Measurements from ENCODE around the gene TGM2. TPM values are rescaled to one million over a fixed set of nuclear protein-coding genes. Genes with fewer than 3 reads are reported as not detected.

The TGM2 gene
- polyA plus RNA-seq, 1 donor from 2014 or later = not detected

DNA sequence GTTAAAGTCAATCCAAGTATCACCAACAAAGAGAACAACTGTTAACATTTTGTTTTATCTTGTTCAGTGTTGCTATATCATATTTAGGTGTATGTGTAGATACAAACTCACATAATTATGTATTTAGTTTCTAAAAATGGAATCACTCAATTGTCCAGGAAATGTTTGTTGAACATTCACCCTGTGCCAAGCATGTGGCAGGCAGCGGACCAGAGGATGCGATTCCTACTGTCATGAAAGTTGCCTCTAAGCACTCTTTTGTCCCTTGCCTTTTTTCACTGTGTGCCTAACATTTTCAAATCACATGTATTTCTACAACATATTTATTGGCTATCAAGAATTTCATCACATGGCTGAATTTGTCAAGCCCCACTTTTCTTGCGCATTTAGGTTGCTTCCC lies 16.9 kb upstream of the TGM2 start:
- Histone ChIP-seq H3K9ac (ENCODE audit: low read length) (no peak overlapping the region), H2AFZ (ENCODE audit: low read depth, low read length) (no peak overlapping the region), H3K79me2 (replicated peaks; ENCODE audit: insufficient read depth, low read length) (no peaks in the 10 kb centered on the region), H4K20me1 (ENCODE audit: insufficient read depth) (no peaks in the 10 kb centered on the region), H3K4me2 (ENCODE audit: low read length) (no peak overlapping the region), H3K36me3 (ENCODE audit: insufficient read depth, low read length) (no peaks in the 10 kb centered on the region), H3F3A (ENCODE audit: insufficient read depth, low read length, poor library complexity, severe bottlenecking) (no peaks in the 10 kb centered on the region), H3K27ac (ENCODE audit: low read length) (no peak overlapping the region), H3K9me2 (ENCODE audit: insufficient read depth, low read length) (no peaks in the 10 kb centered on the region), H3K27me3 (ENCODE audit: insufficient read depth, low read depth, low read length) (no peaks in the 10 kb centered on the region), H3K4me3 (ENCODE audit: low read length) (no peak overlapping the region), H3K9me3 (ENCODE audit: low read length) (no peaks in the 10 kb centered on the region)
- TF ChIP-seq, protein P1, sequence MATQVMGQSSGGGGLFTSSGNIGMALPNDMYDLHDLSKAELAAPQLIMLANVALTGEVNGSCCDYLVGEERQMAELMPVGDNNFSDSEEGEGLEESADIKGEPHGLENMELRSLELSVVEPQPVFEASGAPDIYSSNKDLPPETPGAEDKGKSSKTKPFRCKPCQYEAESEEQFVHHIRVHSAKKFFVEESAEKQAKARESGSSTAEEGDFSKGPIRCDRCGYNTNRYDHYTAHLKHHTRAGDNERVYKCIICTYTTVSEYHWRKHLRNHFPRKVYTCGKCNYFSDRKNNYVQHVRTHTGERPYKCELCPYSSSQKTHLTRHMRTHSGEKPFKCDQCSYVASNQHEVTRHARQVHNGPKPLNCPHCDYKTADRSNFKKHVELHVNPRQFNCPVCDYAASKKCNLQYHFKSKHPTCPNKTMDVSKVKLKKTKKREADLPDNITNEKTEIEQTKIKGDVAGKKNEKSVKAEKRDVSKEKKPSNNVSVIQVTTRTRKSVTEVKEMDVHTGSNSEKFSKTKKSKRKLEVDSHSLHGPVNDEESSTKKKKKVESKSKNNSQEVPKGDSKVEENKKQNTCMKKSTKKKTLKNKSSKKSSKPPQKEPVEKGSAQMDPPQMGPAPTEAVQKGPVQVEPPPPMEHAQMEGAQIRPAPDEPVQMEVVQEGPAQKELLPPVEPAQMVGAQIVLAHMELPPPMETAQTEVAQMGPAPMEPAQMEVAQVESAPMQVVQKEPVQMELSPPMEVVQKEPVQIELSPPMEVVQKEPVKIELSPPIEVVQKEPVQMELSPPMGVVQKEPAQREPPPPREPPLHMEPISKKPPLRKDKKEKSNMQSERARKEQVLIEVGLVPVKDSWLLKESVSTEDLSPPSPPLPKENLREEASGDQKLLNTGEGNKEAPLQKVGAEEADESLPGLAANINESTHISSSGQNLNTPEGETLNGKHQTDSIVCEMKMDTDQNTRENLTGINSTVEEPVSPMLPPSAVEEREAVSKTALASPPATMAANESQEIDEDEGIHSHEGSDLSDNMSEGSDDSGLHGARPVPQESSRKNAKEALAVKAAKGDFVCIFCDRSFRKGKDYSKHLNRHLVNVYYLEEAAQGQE (IDR thresholded peaks at IDR 0.05; ENCODE audit: borderline replicate concordance) = no peak
- no peak for TF ChIP-seq MXI1 (conservative IDR thresholded peaks at IDR 0.05; ENCODE audit: poor library complexity, severe bottlenecking)
- TF ChIP-seq POLR2AphosphoS5 (IDR thresholded peaks at IDR 0.05) = no peak
- TF ChIP-seq TAF1 (IDR thresholded peaks at IDR 0.05; ENCODE audit: low read depth) = no peak
- no peak for TF ChIP-seq SMC3 (conservative IDR thresholded peaks at IDR 0.05; ENCODE audit: poor library complexity)

DNA sequence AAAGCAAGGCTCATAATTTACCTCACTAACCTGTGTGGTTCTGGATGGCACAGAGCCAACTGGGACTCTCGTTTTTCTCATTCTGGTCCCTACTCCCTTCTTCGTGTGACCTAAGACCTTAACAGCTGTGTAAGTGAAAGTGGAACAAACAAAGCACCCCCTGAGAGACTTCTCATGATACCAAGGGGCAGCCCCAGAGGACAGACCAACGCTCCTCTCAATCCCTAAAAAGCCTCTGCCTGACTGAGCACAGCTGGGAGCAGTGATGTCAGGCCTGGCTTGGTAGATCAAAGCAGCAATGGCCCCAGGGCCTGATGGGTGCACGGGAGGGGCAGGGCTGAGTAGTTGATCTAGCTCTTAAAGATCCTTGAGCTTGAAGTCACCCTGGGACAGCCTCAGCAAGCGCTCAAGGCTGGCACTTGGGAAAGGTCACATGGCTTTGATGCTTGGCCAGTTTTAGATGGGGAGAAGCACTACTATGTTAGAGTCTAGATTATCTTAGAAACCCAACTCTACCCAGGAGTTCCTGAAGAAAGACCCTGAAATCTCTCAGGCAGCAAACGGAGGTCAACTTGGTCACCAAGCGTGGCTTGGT lies 16.2 kb upstream of the TGM2 start:
- Histone ChIP-seq H3K4me3 (ENCODE audit: low read length) (no peak overlapping the region), H3K27ac (ENCODE audit: low read length) (no peak overlapping the region), H3K9me3 (ENCODE audit: low read length) (no peaks in the 10 kb centered on the region), H3F3A (ENCODE audit: insufficient read depth, low read length, poor library complexity, severe bottlenecking) (no peaks in the 10 kb centered on the region), H3K27me3 (ENCODE audit: insufficient read depth, low read depth, low read length) (no peaks in the 10 kb centered on the region), H3K9ac (ENCODE audit: low read length) (no peak overlapping the region), H3K79me2 (replicated peaks; ENCODE audit: insufficient read depth, low read length) (no peaks in the 10 kb centered on the region), H2AFZ (ENCODE audit: low read depth, low read length) (no peak overlapping the region), H3K9me2 (ENCODE audit: insufficient read depth, low read length) (no peaks in the 10 kb centered on the region), H3K4me2 (ENCODE audit: low read length) (no peak overlapping the region), H4K20me1 (ENCODE audit: insufficient read depth) (no peaks in the 10 kb centered on the region), H3K36me3 (ENCODE audit: insufficient read depth, low read length) (no peaks in the 10 kb centered on the region)
- TF ChIP-seq, protein P1 (IDR thresholded peaks at IDR 0.05; ENCODE audit: borderline replicate concordance) = no peak
- TF ChIP-seq TAF1 (IDR thresholded peaks at IDR 0.05; ENCODE audit: low read depth) (no peak), EP300 (conservative IDR thresholded peaks at IDR 0.05; ENCODE audit: poor library complexity, severe bottlenecking) (no peak), MXI1 (conservative IDR thresholded peaks at IDR 0.05; ENCODE audit: poor library complexity, severe bottlenecking) (no peak), RAD21 (conservative IDR thresholded peaks at IDR 0.05) (no peak), SMC3 (conservative IDR thresholded peaks at IDR 0.05; ENCODE audit: poor library complexity) (no peak), POLR2AphosphoS5 (IDR thresholded peaks at IDR 0.05) (no peak), EZH2 (IDR thresholded peaks at IDR 0.05; ENCODE audit: borderline replicate concordance, insufficient read depth, low read length, poor library complexity, severe bottlenecking) (no peak)

Measured in neural cell (in vitro differentiated cells).